SK-N-SH treated with all-trans-retinoic acid at 6 μM for 48 hours (cell line): ENCODE results near the gene KLF9.

Experiments used
- ATAC-seq: fragments of 200-7000 bp; cut with Tn5 transposase; 3 replicates; pipeline ENCODE4 v1.9.1; 2020; ENCODE audit warnings: mild to moderate bottlenecking, moderate library complexity
- CREB5 ChIP-seq: fragments of 250-450 bp; sonication (Bioruptor Pico); IDR thresholded peaks from 2 replicates; pipeline ENCODE4 v1.5.1; 2020; ENCODE audit warnings: low read depth, mild to moderate bottlenecking, moderate library complexity
- CSDC2 ChIP-seq: fragments of 250-450 bp; sonication (Bioruptor Pico); IDR thresholded peaks from 2 replicates; pipeline ENCODE4 v1.5.0; 2020; ENCODE audit warnings: mild to moderate bottlenecking, moderate library complexity
- CSRNP3 ChIP-seq: fragments of 250-450 bp; sonication (Bioruptor Pico); IDR thresholded peaks from 2 replicates; pipeline ENCODE4 v1.5.1; 2021; ENCODE audit warnings: mild to moderate bottlenecking, moderate library complexity
- ESRRG ChIP-seq: fragments of 250-450 bp; sonication (Bioruptor Pico); IDR thresholded peaks from 2 replicates; pipeline ENCODE4 v1.6.1; 2021; ENCODE audit warnings: mild to moderate bottlenecking
- GLIS3 ChIP-seq: fragments of 250-450 bp; sonication (Bioruptor Pico); IDR thresholded peaks from 2 replicates; pipeline ENCODE4 v1.5.0; 2020; ENCODE audit warnings: mild to moderate bottlenecking, moderate library complexity
- ISL1 ChIP-seq: fragments of 250-450 bp; sonication (Bioruptor Pico); IDR thresholded peaks from 2 replicates; pipeline ENCODE4 v2.1.2; 2022; ENCODE audit warnings: mild to moderate bottlenecking, moderate library complexity
- OSR1 ChIP-seq: fragments of 250-450 bp; sonication (Bioruptor Pico); IDR thresholded peaks from 2 replicates; pipeline ENCODE4 v1.8.0; 2022; ENCODE audit warnings: moderate library complexity, mild to moderate bottlenecking, inconsistent platforms
- PPARA ChIP-seq: fragments of 250-450 bp; sonication (Bioruptor Pico); IDR thresholded peaks from 2 replicates; pipeline ENCODE4 v1.5.0; 2020; ENCODE audit warnings: mild to moderate bottlenecking, borderline replicate concordance
- RARB ChIP-seq: fragments of 250-450 bp; sonication (Bioruptor Pico); IDR thresholded peaks from 2 replicates; pipeline ENCODE4 v1.8.0; 2021; ENCODE audit warnings: mild to moderate bottlenecking, moderate library complexity
- SNAI2 ChIP-seq: fragments of 250-450 bp; sonication (Bioruptor Pico); IDR thresholded peaks from 2 replicates; pipeline ENCODE4 v1.5.0; 2020; ENCODE audit warnings: mild to moderate bottlenecking, moderate library complexity
- TCF4 ChIP-seq: fragments of 250-450 bp; sonication (Bioruptor Pico); IDR thresholded peaks from 2 replicates; pipeline ENCODE4 v1.8.0; 2021; ENCODE audit warnings: mild to moderate bottlenecking, moderate library complexity, borderline replicate concordance
- TOX ChIP-seq: fragments of 250-450 bp; sonication (Bioruptor Pico); IDR thresholded peaks from 2 replicates; pipeline ENCODE4 v1.8.0; 2021; ENCODE audit warnings: mild to moderate bottlenecking, moderate library complexity, borderline replicate concordance
- ZC3H10 ChIP-seq: fragments of 250-450 bp; sonication (Bioruptor Pico); IDR thresholded peaks from 2 replicates; pipeline ENCODE4 v1.5.1; 2021; ENCODE audit warnings: mild to moderate bottlenecking, moderate library complexity
- ZFP3 ChIP-seq: fragments of 250-450 bp; sonication (Bioruptor Pico); IDR thresholded peaks from 2 replicates; pipeline ENCODE4 v1.5.0; 2020; ENCODE audit warnings: mild to moderate bottlenecking, moderate library complexity
- ZNF565 ChIP-seq: fragments of 450-650 bp; formaldehyde crosslinking; conservative IDR thresholded peaks from 2 replicates; pipeline ENCODE4 v1.5.0; 2020; ENCODE audit warnings: low read depth, mild to moderate bottlenecking, moderate library complexity
- ZNF70 ChIP-seq: fragments of 450-650 bp; formaldehyde crosslinking; IDR thresholded peaks from 2 replicates; pipeline ENCODE4 v1.5.0; 2020; ENCODE audit warnings: mild to moderate bottlenecking, moderate library complexity
- TF ChIP-seq, protein P1 (sequence below): fragments of 250-450 bp; sonication (Bioruptor Pico); IDR thresholded peaks from 2 replicates; pipeline ENCODE4 v1.8.0; 2021; ENCODE audit warnings: low read depth, mild to moderate bottlenecking, moderate library complexity, borderline replicate concordance

Gene KLF9

DNA sequence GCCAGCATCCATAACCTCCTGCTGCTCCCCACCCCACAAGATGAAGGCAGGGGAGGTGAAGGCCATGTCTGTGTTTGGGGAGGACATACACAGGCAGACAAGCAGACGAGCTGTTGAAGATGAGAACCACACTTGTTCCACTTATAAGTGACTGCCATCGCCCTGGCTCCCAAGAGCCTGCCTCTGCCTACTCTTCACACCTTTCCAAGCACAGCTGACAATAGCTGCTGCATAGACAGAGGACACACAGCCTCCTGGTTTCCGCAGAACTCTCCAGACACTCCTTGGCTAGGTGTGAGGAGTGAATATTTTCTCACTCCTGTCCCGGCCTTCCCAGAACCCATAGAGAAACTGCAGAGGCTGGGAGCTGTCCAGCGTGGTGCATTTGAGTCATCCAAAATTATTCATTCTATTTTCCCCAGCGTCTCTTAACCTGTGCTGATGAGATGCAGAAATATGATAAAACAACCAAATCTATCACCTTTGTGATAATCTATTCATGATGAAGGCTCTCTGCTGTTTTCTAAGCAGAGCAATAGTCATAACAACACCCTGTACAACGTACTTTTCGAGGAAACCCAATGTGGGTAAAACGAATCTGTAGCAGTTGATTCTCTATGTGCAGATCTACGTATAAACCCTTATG lies 24.7 kb downstream of the KLF9 start:
- peak; percentile 63 for ATAC-seq
- TF ChIP-seq CSRNP3 (CRISPR knock-in tag) (no peak), ESRRG (no peak), ZNF565 (CRISPR knock-in tag) (no peak), ZC3H10 (no peak), RARB (CRISPR knock-in tag) (no peak), TOX (no peak), CREB5 (CRISPR knock-in tag) (no peak), ZNF70 (no peak), PPARA (CRISPR knock-in tag) (no peak)
- TF ChIP-seq, protein P1, sequence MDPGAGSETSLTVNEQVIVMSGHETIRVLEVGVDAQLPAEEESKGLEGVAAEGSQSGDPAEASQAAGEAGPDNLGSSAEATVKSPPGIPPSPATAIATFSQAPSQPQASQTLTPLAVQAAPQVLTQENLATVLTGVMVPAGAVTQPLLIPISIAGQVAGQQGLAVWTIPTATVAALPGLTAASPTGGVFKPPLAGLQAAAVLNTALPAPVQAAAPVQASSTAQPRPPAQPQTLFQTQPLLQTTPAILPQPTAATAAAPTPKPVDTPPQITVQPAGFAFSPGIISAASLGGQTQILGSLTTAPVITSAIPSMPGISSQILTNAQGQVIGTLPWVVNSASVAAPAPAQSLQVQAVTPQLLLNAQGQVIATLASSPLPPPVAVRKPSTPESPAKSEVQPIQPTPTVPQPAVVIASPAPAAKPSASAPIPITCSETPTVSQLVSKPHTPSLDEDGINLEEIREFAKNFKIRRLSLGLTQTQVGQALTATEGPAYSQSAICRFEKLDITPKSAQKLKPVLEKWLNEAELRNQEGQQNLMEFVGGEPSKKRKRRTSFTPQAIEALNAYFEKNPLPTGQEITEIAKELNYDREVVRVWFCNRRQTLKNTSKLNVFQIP: no peak

- TF ChIP-seq TCF4 (no peak), PPARA (CRISPR knock-in tag) (no peak), RARB (CRISPR knock-in tag) (no peak), SNAI2 (CRISPR knock-in tag) (no peak), ZFP3 (CRISPR knock-in tag) (no peak), ZNF565 (CRISPR knock-in tag) (no peak), CSRNP3 (CRISPR knock-in tag) (no peak), OSR1 (CRISPR knock-in tag) (no peak), GLIS3 (CRISPR knock-in tag) (no peak), CREB5 (CRISPR knock-in tag) (no peak), CSDC2 (no peak)
- TF ChIP-seq, all 23 proteins: peak for 0
These were observed 25.3 kb downstream of the KLF9 start for GRCh38 chr9:70389188-70389587.

GRCh38 chr9:70387663-70388062 lies 26.8 kb downstream of the KLF9 start:
- no peak for ATAC-seq
- TF ChIP-seq ZNF565 (CRISPR knock-in tag) (no peak), OSR1 (CRISPR knock-in tag) (no peak), ESRRG (no peak), PPARA (CRISPR knock-in tag) (no peak), SNAI2 (CRISPR knock-in tag) (no peak), CSRNP3 (CRISPR knock-in tag) (no peak)

More at GRCh38 chr9:70389188-70389587, 25.3 kb downstream of the KLF9 start:
- ATAC-seq: no peak

- TF ChIP-seq ZNF70 (no peak), ZNF565 (CRISPR knock-in tag) (no peak), TCF4 (no peak), ESRRG (no peak), CSDC2 (no peak), GLIS3 (CRISPR knock-in tag) (no peak), ZFP3 (CRISPR knock-in tag) (no peak), RARB (CRISPR knock-in tag) (no peak), ISL1 (CRISPR knock-in tag) (no peak)
- TF ChIP-seq, all 23 proteins: peak for 0
- ATAC-seq: no peak
These were observed 29.0 kb downstream of the KLF9 start for GRCh38 chr9:70385426-70385825.
